T-helper 2 cell treated with Interferon-gamma antibody and Interleukin-4, amounts not matched to agents 5 μg/mL and 100 μg/mL, for 36 hours (primary cell): Measurements from ENCODE around the gene SLC35F5.
"Not testable (repeated sequence)": the region's sequence is repeated elsewhere in the genome, so short reads cannot be mapped to it uniquely, and the experiment has no call there.

Experiments
- DNase-seq: peaks from one replicate; pipeline ENCODE4 v3.0.0; 2021; ENCODE audit warnings: low spot score
- H3K27ac Mint-ChIP-seq: one replicate; pipeline ENCODE4 v1.8.0; 2021; ENCODE audit warnings: mild to moderate bottlenecking, mixed read lengths
- H3K27me3 Mint-ChIP-seq: one replicate; pipeline ENCODE4 v1.8.0; 2021; ENCODE audit warnings: low read depth, mixed read lengths
- H3K36me3 Mint-ChIP-seq: one replicate; pipeline ENCODE4 v1.8.0; 2021; ENCODE audit warnings: low read depth, mixed read lengths
- H3K4me1 Mint-ChIP-seq: one replicate; pipeline ENCODE4 v1.8.0; 2021; ENCODE audit warnings: low read depth, mixed read lengths
- H3K4me3 Mint-ChIP-seq: one replicate; pipeline ENCODE4 v1.8.0; 2022; ENCODE audit warnings: mild to moderate bottlenecking, moderate library complexity, mixed read lengths
- H3K9me3 Mint-ChIP-seq: one replicate; pipeline ENCODE4 v1.8.0; 2021; ENCODE audit warnings: mixed read lengths

Gene SLC35F5

DNA sequence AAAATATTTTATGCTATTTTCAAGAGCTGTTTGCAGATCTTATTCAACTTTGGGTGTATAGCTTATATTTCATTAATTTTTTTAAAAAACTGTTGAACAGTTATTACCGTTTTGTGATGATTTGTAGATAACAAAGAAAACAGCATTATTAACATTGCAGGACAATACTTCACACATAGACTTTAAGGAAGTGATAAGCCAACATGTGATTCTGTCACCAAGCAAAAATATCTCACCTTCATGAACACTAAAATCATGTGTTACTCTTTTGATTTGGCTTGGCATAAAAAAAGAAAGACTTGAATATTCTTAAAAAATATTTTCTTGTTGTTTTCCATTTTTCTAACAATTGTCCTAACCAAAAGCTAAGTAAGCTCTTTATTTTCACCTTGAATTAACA, 33.0 kb downstream of the SLC35F5 start:
- peaks cover 15% of the 10 kb centered on the region for H3K36me3 Mint-ChIP-seq
- no peak for DNase-seq
- no peaks in the 10 kb centered on the region for H3K27me3 Mint-ChIP-seq
- H3K27ac Mint-ChIP-seq = no peak overlapping the region
- H3K9me3 Mint-ChIP-seq = no peaks in the 10 kb centered on the region
- H3K4me3 Mint-ChIP-seq = no peak overlapping the region
- H3K4me1 Mint-ChIP-seq = peaks cover 3% of the 10 kb centered on the region

DNA sequence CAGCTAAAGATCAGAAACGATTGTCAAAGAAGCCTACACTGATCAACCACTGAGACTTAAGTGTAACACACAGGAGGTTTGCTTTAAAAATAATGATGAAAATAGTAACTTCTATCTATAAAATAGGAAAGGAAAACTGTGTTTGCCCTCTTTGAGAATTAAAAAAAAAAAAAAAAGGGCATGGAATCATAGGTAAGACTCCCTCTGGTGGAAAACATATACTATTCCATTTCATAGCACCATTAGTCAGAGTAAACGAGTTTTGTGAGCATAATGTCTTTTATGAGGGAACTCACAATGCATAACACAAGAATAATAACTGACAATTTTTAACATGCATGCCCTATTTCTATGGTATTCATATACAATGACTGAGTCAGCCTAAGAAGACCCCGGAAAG, 36.3 kb downstream of the SLC35F5 start:
- no peak overlapping the region for H3K27ac Mint-ChIP-seq
- H3K9me3 Mint-ChIP-seq = no peaks in the 10 kb centered on the region
- no peaks in the 10 kb centered on the region for H3K27me3 Mint-ChIP-seq
- H3K36me3 Mint-ChIP-seq = peaks cover 21% of the 10 kb centered on the region
- no peak for DNase-seq
- no peak overlapping the region for H3K4me3 Mint-ChIP-seq
- peaks cover 6% of the 10 kb centered on the region for H3K4me1 Mint-ChIP-seq

DNA sequence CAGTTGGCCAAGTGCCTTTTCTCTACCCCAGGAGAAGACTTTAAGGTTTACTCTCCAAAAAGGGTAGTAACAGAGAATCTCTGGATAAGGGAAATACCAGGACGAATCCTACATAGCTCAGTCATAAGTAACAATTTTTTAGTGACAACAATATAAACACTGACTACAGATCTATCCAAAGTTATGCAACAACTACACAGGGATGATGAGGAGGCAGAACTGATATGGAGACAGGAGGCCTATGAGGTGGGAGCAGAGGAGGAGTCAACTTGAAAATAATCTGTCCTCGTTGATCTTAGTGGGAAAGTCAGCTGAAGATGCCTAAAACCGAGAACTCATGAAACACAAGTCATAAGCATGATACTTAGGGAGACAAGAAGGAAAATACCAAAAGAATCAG, 40.2 kb downstream of the SLC35F5 start:
- Mint-ChIP-seq H3K4me1 (peaks cover 8% of the 10 kb centered on the region), H3K9me3 (no peaks in the 10 kb centered on the region), H3K4me3 (no peak overlapping the region), H3K27me3 (no peaks in the 10 kb centered on the region), H3K36me3 (peaks cover 19% of the 10 kb centered on the region), H3K27ac (no peak overlapping the region)
- DNase-seq = no peak

DNA sequence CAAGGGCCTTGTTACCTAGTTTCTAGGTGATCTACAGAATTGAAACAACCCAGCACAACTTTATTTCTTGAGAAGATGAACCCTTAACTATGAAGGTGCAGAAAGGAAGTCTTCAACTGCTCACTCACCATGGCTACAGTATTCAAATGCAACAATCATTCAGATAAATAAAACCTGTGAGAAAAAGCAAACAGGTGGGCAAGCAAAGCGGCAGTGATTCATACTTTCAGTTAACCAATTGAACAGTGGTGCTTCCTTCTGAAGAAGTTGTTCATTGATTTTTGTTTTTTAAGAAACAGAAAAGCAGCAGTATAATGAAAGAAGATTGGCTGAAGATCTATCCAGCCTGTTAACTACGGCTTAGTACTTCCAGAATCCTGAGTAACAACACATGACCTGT, 43.5 kb downstream of the SLC35F5 start:
- Mint-ChIP-seq H3K27ac (no peak overlapping the region), H3K36me3 (peaks cover 13% of the 10 kb centered on the region), H3K9me3 (no peaks in the 10 kb centered on the region), H3K27me3 (no peaks in the 10 kb centered on the region), H3K4me1 (peaks cover 5% of the 10 kb centered on the region), H3K4me3 (no peak overlapping the region)
- no peak for DNase-seq

DNA sequence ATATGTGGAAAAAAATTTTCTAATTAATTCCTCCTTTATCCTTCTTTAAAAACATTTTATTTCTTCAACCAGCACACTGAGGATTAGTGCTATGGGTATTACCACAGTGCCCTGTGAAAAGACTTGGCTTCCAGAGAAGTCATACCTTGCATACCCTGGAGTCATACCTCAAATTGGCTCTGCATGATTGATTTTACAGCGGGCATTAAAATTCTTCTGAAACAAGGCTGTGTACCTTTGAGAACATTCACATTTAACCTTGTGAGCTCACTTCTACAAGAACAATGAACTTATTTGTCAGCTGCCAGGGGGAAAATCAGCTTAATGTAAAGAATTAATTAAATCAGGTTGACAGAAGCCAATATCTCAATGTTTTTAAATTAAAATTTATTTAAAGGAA, 44.6 kb downstream of the SLC35F5 start:
- no peaks in the 10 kb centered on the region for H3K9me3 Mint-ChIP-seq
- H3K36me3 Mint-ChIP-seq = peaks cover 11% of the 10 kb centered on the region
- H3K4me1 Mint-ChIP-seq = peaks cover 5% of the 10 kb centered on the region
- no peak overlapping the region for H3K27ac Mint-ChIP-seq
- no peaks in the 10 kb centered on the region for H3K27me3 Mint-ChIP-seq
- no peak for DNase-seq
- no peak overlapping the region for H3K4me3 Mint-ChIP-seq

DNA sequence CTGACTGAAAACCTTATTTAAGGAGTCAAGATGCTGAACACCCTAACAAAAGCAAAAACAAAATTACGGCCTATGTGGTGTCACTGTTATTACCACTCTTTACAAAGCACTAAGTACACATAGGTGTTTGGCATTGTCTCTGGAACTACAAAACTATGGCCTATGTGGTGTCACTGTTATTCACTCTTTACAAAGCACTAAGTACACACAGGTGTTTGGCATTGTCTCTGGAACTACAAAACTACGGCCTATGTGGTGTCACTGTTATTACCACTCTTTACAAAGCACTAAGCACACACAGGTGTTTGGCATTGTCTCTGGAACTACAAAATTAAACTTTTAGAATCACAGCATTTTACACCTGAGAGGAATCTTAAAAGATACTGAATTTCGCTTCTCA, 47.4 kb downstream of the SLC35F5 start:
- no peak overlapping the region for H3K27ac Mint-ChIP-seq
- H3K36me3 Mint-ChIP-seq = peaks cover 3% of the 10 kb centered on the region
- no peak for DNase-seq
- H3K4me1 Mint-ChIP-seq = peaks cover 2% of the 10 kb centered on the region
- no peak overlapping the region for H3K4me3 Mint-ChIP-seq
- H3K27me3 Mint-ChIP-seq = no peaks in the 10 kb centered on the region
- no peaks in the 10 kb centered on the region for H3K9me3 Mint-ChIP-seq

DNA sequence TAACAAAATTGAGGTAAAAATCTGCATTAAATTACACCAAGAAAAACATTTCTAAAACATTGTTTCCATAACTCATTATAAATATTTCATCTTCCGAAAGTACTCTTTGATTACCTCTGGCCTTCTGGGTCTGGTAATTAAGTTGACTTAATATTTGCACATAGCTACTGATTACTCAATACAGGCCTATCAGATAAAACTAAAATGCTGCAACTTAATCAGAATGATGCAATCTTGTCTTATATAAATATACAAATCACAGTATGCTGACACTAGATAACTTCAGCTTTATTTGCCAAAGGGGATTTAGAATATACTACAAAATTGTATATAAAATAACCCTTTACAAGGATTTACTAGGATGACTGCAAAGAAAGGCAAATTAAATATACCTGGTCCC, 49.3 kb downstream of the SLC35F5 start:
- Mint-ChIP-seq H3K4me3 (no peak overlapping the region), H3K9me3 (no peaks in the 10 kb centered on the region), H3K36me3 (peaks cover 3% of the 10 kb centered on the region), H3K27ac (no peak overlapping the region), H3K27me3 (no peaks in the 10 kb centered on the region), H3K4me1 (no peaks in the 10 kb centered on the region)
- DNase-seq = no peak

DNA sequence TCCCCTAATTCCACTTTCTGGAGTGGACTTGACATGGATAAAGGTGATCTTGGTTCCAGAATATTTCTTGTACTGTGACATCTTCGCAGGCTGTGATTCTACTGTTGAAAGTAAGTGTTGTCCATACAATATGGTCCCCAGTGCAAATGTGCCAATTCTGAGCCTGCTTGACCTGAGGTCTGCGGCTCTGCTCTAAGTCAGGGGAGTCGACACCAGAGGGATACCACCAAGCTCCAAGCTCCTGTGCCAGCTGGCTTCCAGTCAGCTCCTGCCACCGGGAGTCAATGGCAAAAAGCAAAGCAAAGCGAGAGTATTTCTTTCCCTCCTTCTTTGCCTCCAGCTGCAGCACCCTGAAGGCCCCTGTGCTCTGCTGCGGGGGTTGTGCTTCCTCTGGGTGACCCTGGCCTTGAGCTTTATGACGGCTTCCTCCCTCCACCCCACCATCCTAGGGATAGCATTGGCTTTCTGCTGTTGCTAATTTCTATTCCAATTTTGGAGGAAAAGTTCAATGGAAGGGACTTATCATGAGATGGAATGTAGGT, 50.4 kb downstream of the SLC35F5 start:
- Mint-ChIP-seq H3K27me3 (no peaks in the 10 kb centered on the region), H3K4me3 (no peak overlapping the region), H3K36me3 (no peaks in the 10 kb centered on the region), H3K4me1 (no peaks in the 10 kb centered on the region), H3K27ac (no peak overlapping the region), H3K9me3 (no peaks in the 10 kb centered on the region)
- DNase-seq = no peak

DNA sequence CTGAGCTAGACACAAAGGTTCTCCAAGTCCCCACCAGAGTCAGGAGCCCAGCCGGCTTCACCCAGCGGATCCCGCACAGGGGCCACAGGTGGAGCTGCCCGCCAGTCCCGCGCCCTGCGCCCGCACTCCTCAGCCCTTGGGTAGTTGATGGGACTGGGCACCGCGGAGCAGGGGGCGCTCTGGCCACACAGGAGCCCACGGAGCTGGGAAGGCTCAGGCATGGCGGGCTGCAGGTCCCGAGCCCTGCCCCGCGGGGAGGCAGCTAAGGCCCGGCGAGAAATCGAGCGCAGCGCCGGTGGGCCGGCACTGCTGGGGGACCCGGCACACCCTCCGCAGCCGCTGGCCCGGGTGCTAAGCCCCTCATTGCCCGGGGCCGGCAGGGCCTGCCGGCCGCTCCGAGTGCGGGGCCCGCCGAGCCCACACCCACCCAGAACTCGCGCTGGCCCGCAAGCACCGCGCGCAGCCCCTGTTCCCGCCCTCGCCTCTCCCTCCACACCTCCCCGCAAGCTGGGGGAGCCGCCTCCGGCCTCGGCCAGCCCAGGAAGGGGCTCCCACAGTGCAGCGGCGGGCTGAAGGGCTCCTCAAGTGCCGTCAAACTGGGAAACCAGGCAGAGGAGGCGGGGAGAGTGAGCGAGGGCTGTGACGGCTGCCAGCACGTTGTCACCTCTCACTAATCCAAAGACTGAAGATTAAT, 52.0 kb downstream of the SLC35F5 start:
- H3K36me3 Mint-ChIP-seq, H3K9me3 Mint-ChIP-seq, H3K27ac Mint-ChIP-seq, H3K4me3 Mint-ChIP-seq, H3K27me3 Mint-ChIP-seq, H3K4me1 Mint-ChIP-seq, DNase-seq: not testable (repeated sequence)

DNA sequence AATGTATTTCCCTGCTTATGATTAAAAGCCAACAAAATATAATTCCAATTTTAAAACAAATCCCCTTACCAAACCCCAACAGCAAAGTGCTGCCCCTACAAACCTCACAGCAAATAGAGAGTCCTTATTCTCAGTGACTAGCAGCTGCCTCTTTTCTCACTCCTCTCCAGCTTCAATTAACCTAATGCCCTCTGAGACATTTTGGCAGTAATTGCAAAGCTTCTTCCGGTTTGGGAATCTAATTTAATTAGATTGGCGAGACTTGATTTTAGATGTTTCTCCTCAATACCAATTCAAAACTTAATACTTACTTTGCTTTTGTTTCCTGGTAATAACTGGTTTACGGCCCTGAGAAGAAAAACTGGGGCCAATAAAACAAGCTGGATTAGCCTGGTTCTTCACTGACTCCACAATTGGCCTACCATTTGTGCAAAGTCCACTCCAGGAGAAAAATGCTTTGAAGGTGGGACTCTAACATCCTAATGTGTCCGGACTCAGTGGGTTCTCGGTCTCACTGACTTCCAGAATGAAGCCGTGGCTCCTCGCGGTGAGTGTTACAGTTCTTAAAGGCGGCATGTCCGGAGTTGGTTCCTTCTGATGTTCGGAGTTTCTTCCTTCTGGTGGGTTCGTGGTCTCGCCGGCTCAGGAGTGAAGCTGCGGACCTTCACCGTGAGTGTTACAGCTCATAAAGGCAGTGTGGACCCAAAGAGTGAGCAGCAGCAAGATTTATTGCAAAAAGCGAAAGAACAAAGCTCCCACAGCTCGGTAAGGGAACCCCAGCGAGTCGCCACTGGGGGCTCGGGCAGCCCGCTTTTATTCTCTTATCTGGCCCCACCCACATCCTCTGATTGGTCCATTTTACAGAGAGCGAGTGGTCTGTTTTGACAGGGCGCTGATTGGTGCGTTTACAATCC, 52.8 kb downstream of the SLC35F5 start:
- Mint-ChIP-seq H3K27me3 (no peaks in the 10 kb centered on the region), H3K4me1 (peaks cover 16% of the 10 kb centered on the region), H3K36me3 (no peaks in the 10 kb centered on the region), H3K27ac (no peak overlapping the region), H3K4me3 (no peak overlapping the region), H3K9me3 (no peaks in the 10 kb centered on the region)
- DNase-seq = no peak

DNA sequence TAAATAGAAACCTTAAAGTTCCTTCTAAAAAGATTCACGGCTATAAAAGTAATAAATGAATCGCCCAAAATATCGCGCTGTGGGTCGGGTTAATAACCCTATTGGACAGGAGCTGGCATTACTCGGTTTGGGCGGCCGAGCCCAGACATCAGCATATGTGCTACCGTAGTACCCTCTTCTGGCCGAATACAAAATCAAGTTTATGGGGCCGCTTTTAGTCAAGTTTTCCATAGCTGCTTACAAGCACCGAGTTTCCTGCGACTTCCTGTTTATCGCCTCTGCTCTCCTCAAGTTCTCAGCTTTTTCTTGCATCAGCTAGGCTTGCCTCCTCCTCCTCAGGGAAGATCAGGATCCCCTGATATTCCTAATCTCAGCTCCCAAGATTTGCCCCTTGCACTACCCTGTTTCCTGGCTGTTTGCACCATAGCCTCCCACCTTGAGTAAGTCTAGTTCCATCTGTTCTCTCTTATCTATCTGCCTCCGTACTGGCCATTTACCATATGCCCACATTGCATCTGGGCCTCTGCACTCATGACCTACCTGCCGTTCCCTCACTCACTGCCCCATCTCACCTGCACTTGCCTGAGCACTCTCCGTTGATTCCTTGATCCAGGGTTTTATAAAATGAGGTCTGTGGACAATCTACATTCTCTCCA, 56.1 kb downstream of the SLC35F5 start:
- H3K36me3 Mint-ChIP-seq = no peaks in the 10 kb centered on the region
- peak overlapping the region; percentile 83 for H3K4me3 Mint-ChIP-seq
- no peaks in the 10 kb centered on the region for H3K9me3 Mint-ChIP-seq
- peaks cover 16% of the 10 kb centered on the region for H3K4me1 Mint-ChIP-seq
- H3K27ac Mint-ChIP-seq = peak overlapping the region; percentile 79
- H3K27me3 Mint-ChIP-seq = no peaks in the 10 kb centered on the region
- peak; percentile 58 for DNase-seq

DNA sequence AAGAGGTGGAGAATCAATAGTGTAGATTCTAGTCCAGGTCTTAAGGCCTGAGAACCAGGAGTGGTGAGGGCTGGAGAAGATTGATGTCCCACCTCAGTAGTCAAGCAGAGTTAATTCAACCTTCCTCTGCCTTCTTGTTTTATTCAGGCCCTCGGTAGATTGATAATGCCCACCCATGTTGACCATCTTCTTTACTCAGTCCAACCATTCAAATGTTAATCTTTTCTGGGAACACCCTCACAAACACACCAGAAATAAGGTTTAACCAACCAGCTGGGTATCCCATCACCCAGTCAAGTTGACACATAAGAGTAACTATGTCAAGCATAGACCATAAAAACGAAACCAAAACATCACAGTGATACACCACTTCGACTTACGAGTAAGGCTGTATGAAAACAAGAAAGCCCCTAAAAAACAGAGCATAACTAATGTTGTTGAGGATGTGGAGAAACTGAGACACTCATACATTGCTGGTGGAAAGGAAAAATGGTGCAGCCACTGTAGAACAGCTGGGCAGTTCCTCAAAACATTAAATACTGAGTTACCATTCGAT, 57.5 kb downstream of the SLC35F5 start:
- Mint-ChIP-seq H3K4me1 (peaks cover 25% of the 10 kb centered on the region), H3K27me3 (no peaks in the 10 kb centered on the region), H3K27ac (peak overlapping the region; percentile 83), H3K4me3 (peak overlapping the region; percentile 53), H3K36me3 (peaks cover 7% of the 10 kb centered on the region), H3K9me3 (peaks cover 4% of the 10 kb centered on the region)
- no peak for DNase-seq

DNA sequence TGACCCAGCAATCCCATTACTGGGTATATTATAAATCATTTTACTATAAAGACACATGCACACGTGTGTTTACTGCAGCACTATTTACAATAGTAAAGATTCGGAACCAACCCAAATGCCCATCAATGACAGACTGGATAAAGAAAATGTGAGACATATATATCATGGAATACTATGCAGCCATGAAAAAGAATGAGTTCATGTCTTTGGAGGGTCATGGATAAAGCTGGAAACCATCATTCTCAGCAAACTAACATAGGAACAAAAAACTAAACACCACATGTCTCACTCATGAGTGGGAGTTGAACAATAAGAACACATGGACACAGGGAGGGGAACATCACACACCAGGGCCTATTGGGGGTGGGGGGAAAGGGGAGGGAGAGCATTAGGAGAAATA, 58.2 kb downstream of the SLC35F5 start:
- not testable (repeated sequence) for H3K27ac Mint-ChIP-seq, H3K9me3 Mint-ChIP-seq, H3K27me3 Mint-ChIP-seq, H3K4me3 Mint-ChIP-seq, DNase-seq
- Mint-ChIP-seq H3K36me3 (peaks cover 12% of the 10 kb centered on the region), H3K4me1 (peaks cover 32% of the 10 kb centered on the region)

DNA sequence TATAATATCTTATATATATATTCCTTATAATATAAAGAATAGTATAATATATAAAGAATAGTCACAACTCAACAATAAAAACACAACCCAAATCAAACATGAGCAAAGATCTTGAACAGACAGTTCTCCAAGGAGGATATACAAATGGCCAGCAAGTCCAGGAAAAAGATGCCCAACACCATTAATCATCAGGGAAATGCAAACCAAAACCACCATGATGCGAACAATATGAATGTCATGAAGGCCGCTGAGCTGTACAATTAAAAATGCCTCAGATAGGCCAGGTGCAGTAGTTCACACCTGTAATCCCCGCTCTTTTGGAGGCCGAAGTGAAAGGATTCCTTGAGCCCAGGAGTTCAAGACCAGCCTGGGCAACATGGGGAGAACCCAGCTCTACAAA, 58.9 kb downstream of the SLC35F5 start:
- Mint-ChIP-seq H3K36me3 (peaks cover 12% of the 10 kb centered on the region), H3K4me3 (no peak overlapping the region), H3K27ac (no peak overlapping the region), H3K27me3 (no peaks in the 10 kb centered on the region), H3K4me1 (peaks cover 38% of the 10 kb centered on the region), H3K9me3 (peaks cover 4% of the 10 kb centered on the region)
- DNase-seq = no peak
